ENCODE results near the gene RAB6B. TPM values are rescaled to one million over a fixed set of nuclear protein-coding genes. Genes with fewer than 3 reads are reported as not detected.

RAB6B gene
- total RNA-seq: 43.2 TPM

DNA sequence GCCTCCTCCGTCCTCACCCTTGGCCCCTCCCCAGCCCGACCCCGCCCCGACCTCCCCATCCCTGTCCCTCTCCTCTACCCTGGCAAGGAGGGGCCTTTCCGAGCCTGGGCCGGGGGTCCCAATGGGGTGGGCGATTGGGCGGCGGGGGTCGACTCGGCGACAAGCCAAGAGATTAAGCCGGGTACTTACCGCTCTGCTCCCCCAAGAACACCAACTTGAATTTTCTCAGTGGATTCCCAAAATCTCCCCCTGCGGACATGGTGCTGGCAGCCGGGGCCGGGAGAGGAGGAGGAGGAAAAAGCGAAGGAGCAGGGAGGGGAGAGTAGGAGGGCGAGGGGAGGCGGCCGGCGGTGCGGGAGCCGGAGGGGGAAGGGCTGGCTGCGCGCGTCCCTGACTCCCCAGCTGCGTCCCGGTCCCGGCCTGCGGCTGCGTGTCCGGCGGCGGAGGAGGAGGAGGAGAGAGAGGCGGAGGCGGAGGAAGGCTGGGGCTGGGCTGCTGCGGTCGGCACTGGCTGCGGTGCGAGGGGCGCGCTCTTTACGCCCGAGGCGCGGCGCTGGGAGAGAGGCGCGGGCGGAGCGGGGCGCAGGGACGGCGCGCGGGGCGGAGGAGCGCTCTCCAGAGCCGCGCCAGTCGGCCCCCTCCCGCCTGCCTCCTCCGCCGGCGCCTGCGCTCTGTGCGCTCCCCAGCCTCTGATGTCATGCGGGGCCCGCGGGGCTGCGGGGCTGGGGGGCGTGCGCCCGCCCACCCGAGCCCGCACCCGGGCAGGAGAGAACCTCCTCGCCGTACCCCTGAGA, at the start of gene RAB6B:
RAB6B (minus strand) TSS at position 675 of the 794 bp plus-strand sequence; CDS start at position 259, 416 bp downstream.
- no peak for FAIRE-seq
- peak; percentile 85 to 86 for DNase-seq (ENCODE audit: low spot score in 2 of 2)

- FAIRE-seq: no peak
- no peak for DNase-seq (ENCODE audit: low spot score in 2 of 2)
Observed at GRCh38 chr3:133944641-133945380, 49.1 kb upstream of the RAB6B start.

GRCh38 chr3:133944181-133944580, 48.5 kb upstream of the RAB6B start:
- DNase-seq (ENCODE audit: low spot score in 2 of 2) (no peak), FAIRE-seq (no peak)

- DNase-seq (ENCODE audit: low spot score in 2 of 2): no peak
- no peak for FAIRE-seq
Observed at GRCh38 chr3:133943639-133944141, 48.0 kb upstream of the RAB6B start.

DNA sequence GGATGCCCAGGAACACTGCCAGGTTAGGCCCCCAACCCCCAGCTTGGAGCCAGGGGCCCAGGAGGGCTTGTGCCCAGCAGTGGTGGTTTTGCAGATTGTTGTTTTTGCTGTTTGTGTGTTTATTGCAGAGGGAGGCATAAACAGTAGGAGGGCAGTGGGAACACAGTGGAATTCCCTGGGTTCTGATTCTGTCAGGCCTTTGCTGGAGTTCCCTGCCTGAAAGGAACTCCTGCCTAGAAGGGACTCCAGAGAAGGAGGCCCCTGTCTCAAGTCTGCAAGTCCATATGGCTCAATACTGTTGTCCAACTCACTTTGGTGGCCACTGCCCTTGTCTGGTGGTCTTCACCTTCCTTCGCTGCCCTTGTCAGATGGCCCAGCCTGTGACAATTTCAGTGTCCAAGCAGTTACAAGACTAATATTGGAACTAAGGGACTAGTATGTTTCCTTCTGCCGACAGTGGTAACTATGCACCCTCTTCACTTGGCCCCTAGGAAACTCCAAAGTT, 47.4 kb upstream of the RAB6B start:
- FAIRE-seq (no peak), DNase-seq (ENCODE audit: low spot score in 2 of 2) (no peak)

DNA sequence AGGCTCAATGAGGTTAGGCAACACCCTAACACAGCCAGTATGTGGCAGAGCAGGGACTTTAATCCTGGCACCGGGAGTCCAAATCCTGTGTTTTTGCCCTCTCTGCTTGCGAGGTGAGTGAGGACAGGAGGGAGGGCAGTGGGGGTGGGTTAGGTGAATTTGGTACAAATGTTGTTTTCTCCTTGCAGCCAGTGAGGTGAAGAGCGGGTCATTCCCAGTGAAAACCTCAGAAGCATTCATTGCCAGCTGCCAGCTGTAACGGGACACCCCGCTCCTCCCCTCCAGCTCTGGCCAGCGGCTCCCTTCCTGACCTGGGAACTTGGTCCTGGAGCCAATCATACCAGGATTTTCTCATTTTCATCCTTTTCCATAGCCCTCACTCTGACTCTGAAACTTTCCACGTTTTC, 45.7 kb upstream of the RAB6B start:
- DNase-seq (ENCODE audit: low spot score in 2 of 2) (no peak), FAIRE-seq (no peak)

- DNase-seq (ENCODE audit: low spot score in 2 of 2) (no peak), FAIRE-seq (no peak)
Observed at GRCh38 chr3:133940536-133940935, 44.9 kb upstream of the RAB6B start.

DNA sequence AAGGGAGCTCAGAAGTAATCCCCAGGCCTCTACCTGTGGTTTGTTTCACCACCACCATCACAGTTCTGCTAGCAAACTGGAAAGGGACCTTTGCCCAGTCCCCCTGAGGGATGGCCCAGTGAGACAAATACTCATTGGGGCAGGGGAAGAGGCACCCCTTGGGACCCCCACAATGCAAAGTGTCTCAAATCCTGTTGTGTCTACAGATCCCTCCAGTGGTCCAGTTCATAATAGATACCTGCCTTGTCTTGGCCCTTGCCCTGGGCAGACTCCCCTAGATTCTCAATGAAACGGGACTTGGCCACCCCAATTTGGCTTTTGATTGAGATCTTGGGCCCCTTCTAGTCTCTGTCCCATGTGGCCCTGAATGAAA, 43.8 kb upstream of the RAB6B start:
- FAIRE-seq (no peak), DNase-seq (ENCODE audit: low spot score in 2 of 2) (no peak)

DNA sequence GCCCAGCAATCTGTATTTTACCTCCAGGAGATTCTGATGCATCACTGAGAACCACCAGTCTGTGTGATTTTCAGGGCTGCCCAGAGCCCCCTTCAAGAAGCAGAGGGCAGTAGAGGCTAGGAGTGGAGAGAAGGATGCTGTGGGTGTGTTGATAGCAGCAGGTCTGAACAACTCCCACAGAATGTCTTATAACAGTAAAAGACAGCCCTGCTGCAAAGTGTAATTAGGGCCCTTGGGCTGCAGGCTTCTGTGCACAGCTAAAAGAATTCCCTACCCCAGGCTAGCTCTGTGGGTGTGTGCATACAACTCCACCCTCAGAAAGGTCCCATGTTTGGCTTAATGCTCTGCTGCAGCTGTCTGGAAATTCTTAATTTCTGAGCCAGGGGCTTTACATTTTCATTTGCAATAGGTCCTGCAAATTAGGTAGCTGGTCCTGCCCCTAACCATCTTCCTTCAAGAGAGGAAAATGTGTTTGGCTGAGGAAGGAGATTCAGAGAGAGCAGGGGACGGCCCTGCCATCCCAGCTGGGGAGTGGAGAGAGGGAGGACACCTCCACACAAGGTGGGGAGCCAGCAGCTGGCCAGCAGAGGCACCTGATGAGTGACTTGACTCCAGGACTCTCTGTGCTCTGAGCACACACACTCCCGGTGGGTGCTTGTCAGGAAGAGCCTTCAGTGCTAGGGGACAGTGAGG, 43.2 kb upstream of the RAB6B start:
- FAIRE-seq (no peak), DNase-seq (ENCODE audit: low spot score in 2 of 2) (no peak)

DNA sequence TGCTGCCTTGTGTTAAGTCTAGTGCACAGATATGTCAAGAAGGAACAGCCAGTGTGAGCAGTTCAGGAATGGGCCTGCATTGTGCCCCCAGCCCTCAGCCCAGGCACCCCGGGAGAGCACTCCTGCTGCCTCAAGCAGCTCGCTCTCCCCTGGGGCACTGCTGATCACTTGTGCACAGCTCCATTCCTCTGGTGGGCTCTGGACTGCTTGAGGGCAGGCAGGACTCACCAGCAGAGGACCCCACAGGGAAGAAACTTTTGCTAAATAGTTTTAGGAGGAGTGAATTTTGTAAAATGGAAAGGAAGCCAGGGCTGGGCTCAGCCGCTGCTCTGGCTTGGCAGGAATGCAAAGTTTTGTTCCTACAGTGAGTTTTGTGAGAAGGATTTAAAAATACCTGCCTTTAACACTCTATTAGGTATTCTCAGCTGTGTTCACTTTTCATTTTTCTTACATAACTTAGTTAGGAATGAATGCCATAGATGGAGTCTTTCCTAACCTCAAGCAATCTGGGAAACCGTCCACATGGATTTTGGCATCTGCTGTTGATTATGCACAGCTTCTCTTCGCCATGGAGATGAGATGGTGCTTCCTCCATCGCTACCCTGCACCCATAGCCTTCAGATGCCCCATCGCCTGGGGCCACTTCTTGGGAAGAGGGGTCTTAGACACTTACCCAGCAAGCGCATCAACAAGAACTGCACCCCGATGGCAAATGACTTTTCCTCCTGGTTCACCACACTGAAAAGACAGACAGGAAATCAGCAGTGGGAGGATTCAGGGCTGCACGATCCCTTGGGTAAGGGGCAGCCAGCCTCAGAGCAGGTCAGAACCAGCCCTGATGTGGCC, 42.3 kb upstream of the RAB6B start:
- DNase-seq (ENCODE audit: low spot score in 2 of 2) (no peak), FAIRE-seq (no peak)

GRCh38 chr3:133937061-133937686, 41.5 kb upstream of the RAB6B start:
- no peak for DNase-seq (ENCODE audit: low spot score in 2 of 2)
- FAIRE-seq: no peak

GRCh38 chr3:133935843-133936769, 40.4 kb upstream of the RAB6B start:
- FAIRE-seq (no peak), DNase-seq (ENCODE audit: low spot score in 2 of 2) (no peak)

- DNase-seq (ENCODE audit: low spot score in 2 of 2) (no peak), FAIRE-seq (no peak)
Observed at GRCh38 chr3:133934996-133935842, 39.5 kb upstream of the RAB6B start.

GRCh38 chr3:133934073-133934970, 38.6 kb upstream of the RAB6B start:
- FAIRE-seq (no peak), DNase-seq (ENCODE audit: low spot score in 2 of 2) (no peak)

DNA sequence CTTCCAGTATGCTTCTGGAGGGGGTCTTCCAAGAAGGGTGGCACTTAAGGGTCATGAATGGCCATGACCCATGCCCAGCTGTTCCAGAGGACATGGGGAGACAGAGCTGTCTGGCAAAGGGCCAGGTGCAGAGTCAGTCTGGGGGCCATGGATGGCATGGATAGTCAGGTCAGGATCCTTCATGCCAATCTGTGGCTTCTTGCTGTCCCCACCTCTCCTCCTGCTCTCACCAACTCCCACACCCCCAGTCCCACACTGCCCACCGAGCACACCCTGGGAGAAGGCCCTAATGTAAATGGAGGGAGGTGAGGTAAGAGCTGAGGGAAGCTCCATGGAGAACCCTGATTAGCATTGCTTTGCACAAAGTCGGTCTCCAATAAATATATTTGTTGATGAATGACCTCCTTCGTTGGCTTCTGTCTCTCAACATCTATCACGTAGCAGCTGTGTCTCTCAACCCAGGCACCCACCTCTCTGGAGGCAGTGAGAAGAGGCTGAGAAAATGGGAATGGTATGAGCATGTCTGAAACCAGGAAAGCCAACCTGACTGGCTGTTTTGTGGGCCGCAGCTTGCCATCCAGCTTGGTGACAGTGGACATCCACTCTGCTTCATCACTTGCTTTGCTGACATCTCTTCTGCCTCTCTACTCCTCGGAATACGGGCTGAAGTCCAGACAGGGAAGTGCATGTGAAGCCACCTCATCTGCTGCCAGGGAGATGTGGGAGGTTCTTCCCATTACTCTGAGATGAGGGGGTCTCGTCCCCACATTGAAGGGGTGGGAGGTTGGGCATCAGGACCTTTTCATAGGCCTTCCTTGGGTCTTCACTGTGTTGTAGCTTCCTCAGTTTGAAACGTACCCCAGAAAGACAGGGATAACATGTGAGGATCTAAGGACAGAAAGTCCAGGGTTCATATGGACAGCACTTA, 37.7 kb upstream of the RAB6B start:
- no peak for DNase-seq (ENCODE audit: low spot score in 2 of 2)
- no peak for FAIRE-seq

Measured in frontal cortex (tissue), 4 donors.